Activated CD4-positive, alpha-beta T cell treated with anti-CD3 and anti-CD28 coated beads, Interleukin-2, amount 50 U/mL, for 1 hour (primary cell): ENCODE data around the gene NFATC1.

ENCODE experiments used
- DNase-seq: peaks from one replicate; pipeline ENCODE4 v3.0.0-alpha.2; 2020

The NFATC1 gene

GRCh38 chr18:79511671-79512301, 116.1 kb downstream of the NFATC1 start:
- no peak for DNase-seq

GRCh38 chr18:79512461-79513380, 117.0 kb downstream of the NFATC1 start:
- DNase-seq, result no peak

GRCh38 chr18:79513381-79514081, 117.8 kb downstream of the NFATC1 start:
- DNase-seq, result no peak

GRCh38 chr18:79515331-79515730, 119.6 kb downstream of the NFATC1 start:
- DNase-seq, result no peak

- no peak for DNase-seq
Observed at GRCh38 chr18:79515944-79516351, 120.2 kb downstream of the NFATC1 start.

GRCh38 chr18:79516441-79516931, 120.8 kb downstream of the NFATC1 start:
- peak; percentile 49 for DNase-seq

GRCh38 chr18:79517341-79517740, 121.6 kb downstream of the NFATC1 start:
- peak; percentile 34 for DNase-seq

- DNase-seq, result no peak
Observed at GRCh38 chr18:79518028-79518682, 122.4 kb downstream of the NFATC1 start.

- DNase-seq, result no peak
Observed at GRCh38 chr18:79518683-79519128, 123.0 kb downstream of the NFATC1 start.

- DNase-seq, result peak; percentile 50
Observed at GRCh38 chr18:79519751-79520477, 124.2 kb downstream of the NFATC1 start.

GRCh38 chr18:79520478-79521390, 125.0 kb downstream of the NFATC1 start:
- no peak for DNase-seq

GRCh38 chr18:79521416-79522205, 125.9 kb downstream of the NFATC1 start:
- no peak for DNase-seq

- DNase-seq, result peak; percentile 76
Observed at GRCh38 chr18:79522451-79523205, 126.9 kb downstream of the NFATC1 start.

GRCh38 chr18:79523206-79523735, 127.5 kb downstream of the NFATC1 start:
- DNase-seq, result peak; percentile 58

GRCh38 chr18:79523736-79524180, 128.0 kb downstream of the NFATC1 start:
- peak; percentile 71 for DNase-seq

GRCh38 chr18:79524181-79525078, 128.7 kb downstream of the NFATC1 start:
- DNase-seq, result peak; percentile 46

- no peak for DNase-seq
Observed at GRCh38 chr18:79525556-79526467, 130.1 kb downstream of the NFATC1 start.
